H1 (cell line): Measurements from ENCODE around the gene COL5A2. TPM values are rescaled to one million over a fixed set of nuclear protein-coding genes. Genes with fewer than 3 reads are reported as not detected.

Experiments used
- CHD7 ChIP-seq: fragments of 300-600 bp; sonication (generic); IDR thresholded peaks from 2 replicates; pipeline ENCODE4 v1.7.1; 2012; ENCODE audit warnings: low read length, moderate library complexity, mild to moderate bottlenecking, inconsistent platforms; ENCODE audit not compliant: insufficient replicate concordance
- TEAD4 ChIP-seq: IDR thresholded peaks from 2 replicates; pipeline ENCODE4 v1.6.1; 2012; ENCODE audit warnings: low read depth, low read length, inconsistent platforms, mixed read lengths
- polyA plus RNA-seq, 7 experiments: library from polyadenylated mRNA; depleted of rRNA in 3 of 7; stranded (reverse) in 5 of 7; unstranded in 2 of 7; fragments of >200 nt in 5 of 7; fragments of 200-250 nt in 2 of 7; gene quantifications; 1 replicate in 5 of 7; 2 replicates in 1 of 7; 4 replicates in 1 of 7; pipeline versions ENCODE4 v1.2.1 to v1.2.3, GENCODE V29; 2011 to 2013; ENCODE audit warnings: missing spikeins in 2 of 7, mixed read lengths in 2 of 7
- total RNA-seq: library from RNA; stranded (reverse); fragmentation: NEBNext Ultra II Directional; extraction: Animal tissue kit (Norgen Biotek cat#: 25700); gene quantifications from 2 replicates; pipeline ENCODE4 v1.2.1, GENCODE V29; 2021

COL5A2 gene
- total and polyA plus RNA-seq, 2 of the 8 experiments (the other 6 are each of a cell fraction or from before 2014, with no cell fraction given) = 4.7 to 24.2 TPM

DNA sequence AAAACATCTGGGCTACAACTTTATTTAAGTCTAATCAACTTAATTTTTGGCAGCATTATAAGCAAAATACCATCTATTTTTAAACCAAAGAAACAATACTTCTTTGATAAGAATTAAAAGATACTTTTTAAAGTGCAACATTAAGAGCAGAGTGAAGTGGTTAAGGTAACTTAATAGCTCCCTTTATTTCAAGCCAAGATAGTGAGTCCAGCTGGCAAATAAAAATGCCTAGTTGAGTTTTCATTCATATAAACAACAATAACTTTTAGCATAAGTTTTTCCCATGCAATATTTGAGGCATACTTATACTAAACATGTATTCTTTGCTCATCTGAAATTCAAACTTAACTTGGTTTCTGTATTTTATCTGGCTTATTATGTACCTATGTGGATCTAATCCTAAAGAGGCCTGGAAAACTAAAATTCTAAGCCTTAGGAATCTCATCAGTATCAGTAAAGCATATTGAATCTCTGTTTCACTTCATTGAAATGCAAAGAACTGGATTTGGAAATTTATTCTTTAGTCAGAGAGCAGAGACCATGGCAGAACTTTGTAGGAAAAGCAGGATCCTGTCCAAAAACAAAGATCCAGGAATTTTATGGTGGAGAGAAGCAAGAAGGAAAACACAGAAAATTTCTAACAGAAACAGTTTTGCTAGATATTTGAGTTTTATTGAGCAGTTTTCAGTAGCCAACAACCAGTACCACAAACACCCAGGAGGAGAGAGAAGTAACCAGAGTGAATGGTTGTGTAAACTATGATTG lies 109.5 kb downstream of the COL5A2 start (continued):
- TF ChIP-seq CHD7 (no peak), TEAD4 (no peak)
